AG09319 (cell line): ENCODE measurements around the gene STAT3.
A peak's percentile ranks its signal among the peaks of the same experiment; 100 is the strongest.
"Not testable (repeated sequence)": the region's sequence is repeated elsewhere in the genome, so short reads cannot be mapped to it uniquely, and the experiment has no call there.

ENCODE experiments used
- DNase-seq: peaks from one replicate; pipeline ENCODE4 v3.0.0-alpha.2; 2010; ENCODE audit warnings: low read depth; ENCODE audit errors: extremely low read depth
- TF ChIP-seq, protein P1 (sequence below): IDR thresholded peaks from 2 replicates; pipeline ENCODE4 v1.5.1; 2011; ENCODE audit warnings: low read depth, mild to moderate bottlenecking, inconsistent platforms, low read length, moderate library complexity

The STAT3 gene

DNA sequence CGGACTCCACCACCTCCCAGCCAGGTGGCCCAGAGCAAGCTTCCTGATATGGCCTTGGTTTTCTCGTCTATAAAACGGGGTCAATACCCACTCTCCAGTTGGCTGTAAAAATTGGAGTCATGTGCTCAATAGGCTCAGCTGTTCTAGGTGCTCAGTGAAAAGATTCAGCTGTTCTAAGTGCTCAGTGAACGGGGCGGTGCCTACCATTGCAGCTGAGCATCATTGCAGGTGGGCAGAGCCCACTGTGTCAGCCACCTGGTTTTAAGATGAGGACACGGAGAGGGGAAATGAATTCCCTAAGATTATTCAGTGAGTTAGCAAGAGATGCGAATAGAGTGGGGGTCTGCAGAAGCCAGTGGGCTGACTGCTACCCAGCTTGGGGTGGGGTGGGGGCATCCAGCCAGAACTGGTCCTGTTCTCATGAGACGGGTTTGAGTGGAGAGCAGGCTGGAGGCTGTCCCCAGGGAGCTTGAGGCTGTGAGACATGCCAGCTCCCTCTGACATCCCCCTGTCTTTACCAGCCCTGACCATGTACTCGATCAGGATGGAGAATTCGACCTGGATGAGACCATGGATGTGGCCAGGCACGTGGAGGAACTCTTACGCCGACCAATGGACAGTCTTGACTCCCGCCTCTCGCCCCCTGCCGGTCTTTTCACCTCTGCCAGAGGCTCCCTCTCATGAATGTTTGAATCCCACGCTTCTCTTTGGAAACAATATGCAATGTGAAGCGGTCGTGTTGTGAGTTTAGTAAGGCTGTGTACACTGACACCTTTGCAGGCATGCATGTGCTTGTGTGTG is 78.1 kb downstream of the STAT3 start:
- TF ChIP-seq, protein P1, sequence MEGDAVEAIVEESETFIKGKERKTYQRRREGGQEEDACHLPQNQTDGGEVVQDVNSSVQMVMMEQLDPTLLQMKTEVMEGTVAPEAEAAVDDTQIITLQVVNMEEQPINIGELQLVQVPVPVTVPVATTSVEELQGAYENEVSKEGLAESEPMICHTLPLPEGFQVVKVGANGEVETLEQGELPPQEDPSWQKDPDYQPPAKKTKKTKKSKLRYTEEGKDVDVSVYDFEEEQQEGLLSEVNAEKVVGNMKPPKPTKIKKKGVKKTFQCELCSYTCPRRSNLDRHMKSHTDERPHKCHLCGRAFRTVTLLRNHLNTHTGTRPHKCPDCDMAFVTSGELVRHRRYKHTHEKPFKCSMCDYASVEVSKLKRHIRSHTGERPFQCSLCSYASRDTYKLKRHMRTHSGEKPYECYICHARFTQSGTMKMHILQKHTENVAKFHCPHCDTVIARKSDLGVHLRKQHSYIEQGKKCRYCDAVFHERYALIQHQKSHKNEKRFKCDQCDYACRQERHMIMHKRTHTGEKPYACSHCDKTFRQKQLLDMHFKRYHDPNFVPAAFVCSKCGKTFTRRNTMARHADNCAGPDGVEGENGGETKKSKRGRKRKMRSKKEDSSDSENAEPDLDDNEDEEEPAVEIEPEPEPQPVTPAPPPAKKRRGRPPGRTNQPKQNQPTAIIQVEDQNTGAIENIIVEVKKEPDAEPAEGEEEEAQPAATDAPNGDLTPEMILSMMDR: peak; percentile 3; the same call in 1 of the 2 replicates
- DNase-seq: no peak

- DNase-seq: no peak
- TF ChIP-seq, protein P1: no peak
Observed at GRCh38 chr17:42309142-42309541, 79.1 kb downstream of the STAT3 start.

GRCh38 chr17:42308446-42308845 is 79.8 kb downstream of the STAT3 start:
- TF ChIP-seq, protein P1: no peak
- DNase-seq: no peak

GRCh38 chr17:42307362-42307927 is 80.8 kb downstream of the STAT3 start:
- DNase-seq: no peak
- TF ChIP-seq, protein P1: no peak

- no peak for DNase-seq
- TF ChIP-seq, protein P1: no peak; the same call in 1 of the 2 replicates
Observed at GRCh38 chr17:42306385-42306667, 81.9 kb downstream of the STAT3 start.

GRCh38 chr17:42305543-42306384 is 82.5 kb downstream of the STAT3 start:
- TF ChIP-seq, protein P1: no peak
- no peak for DNase-seq

- not testable (repeated sequence) for DNase-seq
Observed at GRCh38 chr17:42305031-42305330, 83.3 kb downstream of the STAT3 start.
